ENCODE data around the gene CNOT6. TPM values are rescaled to one million over a fixed set of nuclear protein-coding genes. Genes with fewer than 3 reads are reported as not detected.

The CNOT6 gene
- total and polyA plus RNA-seq, 4 donors: 1.4 to 25.0 (median 4.2) TPM

- TF ChIP-seq RAD21 (IDR thresholded peaks at IDR 0.05): no peak
- no peak for TF ChIP-seq EGR1 (IDR thresholded peaks at IDR 0.05; ENCODE audit: low read depth in 2 of 2)
These were observed 89.6 kb downstream of the CNOT6 start (continued) for GRCh38 chr5:180583738-180584137.

- Histone ChIP-seq H3K36me3 (ENCODE audit: control insufficient read depth in 4 of 4, insufficient read depth in 3 of 4, low read depth in 1 of 4, low read length in 3 of 4) (no peaks in the 10 kb centered on the region), H3K4me3 (ENCODE audit: low read depth in 1 of 3, low read length in 3 of 3) (no peak overlapping the region), H3K4me1 (ENCODE audit: control insufficient read depth in 4 of 4, insufficient read depth in 4 of 4, low read length in 3 of 4) (peaks cover 1 to 11% (median 8%) of the 10 kb centered on the region in 4 donors), H3K9me3 (ENCODE audit: control insufficient read depth in 4 of 4, low read length in 3 of 4) (no peaks in the 10 kb centered on the region), H3K27ac (ENCODE audit: low read depth in 1 of 2, low read length in 2 of 2) (no peak overlapping the region), H3K27me3 (ENCODE audit: control insufficient read depth in 4 of 4, insufficient read depth in 4 of 4, low read length in 3 of 4) (peaks cover 0 to 5% (median 0%) of the 10 kb centered on the region in 4 donors), H3K9ac (ENCODE audit: low read depth in 1 of 2, low read length in 2 of 2) (no peak overlapping the region)
- TF ChIP-seq GABPA (IDR thresholded peaks at IDR 0.05 in 1 of 2, conservative IDR thresholded peaks at IDR 0.05 in 1 of 2): no peak
- no peak for TF ChIP-seq SP1 (IDR thresholded peaks at IDR 0.05)
- no peak for TF ChIP-seq HNF4A (conservative IDR thresholded peaks at IDR 0.05)
- no peak for TF ChIP-seq JUND (IDR thresholded peaks at IDR 0.05)
- TF ChIP-seq MAX (IDR thresholded peaks at IDR 0.05): no peak
- no peak for TF ChIP-seq FOXA2 (IDR thresholded peaks at IDR 0.05)
- TF ChIP-seq TAF1 (conservative IDR thresholded peaks at IDR 0.05): no peak
- no peak for TF ChIP-seq ZBTB33 (IDR thresholded peaks at IDR 0.05)
- no peak for TF ChIP-seq REST (IDR thresholded peaks at IDR 0.05)
- no peak for TF ChIP-seq EGR1 (IDR thresholded peaks at IDR 0.05; ENCODE audit: low read depth in 2 of 2)
- TF ChIP-seq RXRA (IDR thresholded peaks at IDR 0.05): no peak
- no peak for DNase-seq (ENCODE audit: low spot score)
- WGBS: 82% methylated on average over 3 of the region's 3 CpGs
These were observed 92.0 kb downstream of the CNOT6 start for GRCh38 chr5:180586204-180586603.

GRCh38 chr5:180586870-180587269, 92.7 kb downstream of the CNOT6 start:
- Histone ChIP-seq H3K4me3 (ENCODE audit: low read depth in 1 of 3, low read length in 3 of 3) (no peak overlapping the region), H3K4me1 (ENCODE audit: control insufficient read depth in 4 of 4, insufficient read depth in 4 of 4, low read length in 3 of 4) (peaks cover 4 to 17% (median 9%) of the 10 kb centered on the region in 4 donors), H3K9ac (ENCODE audit: low read depth in 1 of 2, low read length in 2 of 2) (no peak overlapping the region), H3K36me3 (ENCODE audit: control insufficient read depth in 4 of 4, insufficient read depth in 3 of 4, low read depth in 1 of 4, low read length in 3 of 4) (no peaks in the 10 kb centered on the region), H3K27me3 (ENCODE audit: control insufficient read depth in 4 of 4, insufficient read depth in 4 of 4, low read length in 3 of 4) (peaks cover 0 to 8% (median 0%) of the 10 kb centered on the region in 4 donors), H3K27ac (ENCODE audit: low read depth in 1 of 2, low read length in 2 of 2) (no peak overlapping the region), H3K9me3 (ENCODE audit: control insufficient read depth in 4 of 4, low read length in 3 of 4) (no peaks in the 10 kb centered on the region)
- no peak for DNase-seq (ENCODE audit: low spot score)
- WGBS: 85% methylated on average over 10 of the region's 10 CpGs
- TF ChIP-seq REST (IDR thresholded peaks at IDR 0.05): no peak
- TF ChIP-seq RXRA (IDR thresholded peaks at IDR 0.05): no peak
- TF ChIP-seq NR2F2 (IDR thresholded peaks at IDR 0.05): no peak
- TF ChIP-seq TAF1 (conservative IDR thresholded peaks at IDR 0.05): no peak
- no peak for TF ChIP-seq ATF3 (IDR thresholded peaks at IDR 0.05)
- no peak for TF ChIP-seq MAX (IDR thresholded peaks at IDR 0.05)
- no peak for TF ChIP-seq RAD21 (IDR thresholded peaks at IDR 0.05)
- no peak for TF ChIP-seq SP1 (IDR thresholded peaks at IDR 0.05)
